ENCODE measurements around the gene KCNAB2.
"Not testable (repeated sequence)": the region's sequence is repeated elsewhere in the genome, so short reads cannot be mapped to it uniquely, and the experiment has no call there.

Gene KCNAB2

GRCh38 chr1:6062670-6063069 lies 17.0 kb downstream of the KCNAB2 start:
- DNase-seq: no peak

- DNase-seq: not testable (repeated sequence)
Measured at GRCh38 chr1:6063532-6064053, 17.9 kb downstream of the KCNAB2 start.

- DNase-seq: no peak
Measured at GRCh38 chr1:6065093-6065858, 19.6 kb downstream of the KCNAB2 start.

GRCh38 chr1:6066680-6067079 lies 21.0 kb downstream of the KCNAB2 start:
- DNase-seq: no peak

GRCh38 chr1:6068073-6068472 lies 22.4 kb downstream of the KCNAB2 start:
- no peak for DNase-seq

GRCh38 chr1:6068932-6069331 lies 23.2 kb downstream of the KCNAB2 start:
- DNase-seq: no peak

- DNase-seq: no peak
Measured at GRCh38 chr1:6069573-6069972, 23.9 kb downstream of the KCNAB2 start.

- DNase-seq: no peak
Measured at GRCh38 chr1:6070450-6070974, 24.8 kb downstream of the KCNAB2 start.

- no peak for DNase-seq
Measured at GRCh38 chr1:6071219-6071618, 25.5 kb downstream of the KCNAB2 start.

GRCh38 chr1:6072774-6073479 lies 27.2 kb downstream of the KCNAB2 start:
- DNase-seq: no peak

GRCh38 chr1:6073480-6074053 lies 27.9 kb downstream of the KCNAB2 start:
- DNase-seq: no peak

- no peak for DNase-seq
Measured at GRCh38 chr1:6074192-6074901, 28.7 kb downstream of the KCNAB2 start.

GRCh38 chr1:6075748-6076147 lies 30.1 kb downstream of the KCNAB2 start:
- no peak for DNase-seq

GRCh38 chr1:6077061-6077460 lies 31.4 kb downstream of the KCNAB2 start:
- DNase-seq: not testable (repeated sequence)

GRCh38 chr1:6077506-6077905 lies 31.8 kb downstream of the KCNAB2 start:
- no peak for DNase-seq

GRCh38 chr1:6077919-6078318 lies 32.2 kb downstream of the KCNAB2 start:
- no peak for DNase-seq

- DNase-seq: no peak
Measured at GRCh38 chr1:6080469-6080868, 34.8 kb downstream of the KCNAB2 start.

GRCh38 chr1:6081901-6082300 lies 36.2 kb downstream of the KCNAB2 start:
- DNase-seq: no peak

- DNase-seq: no peak
Measured at GRCh38 chr1:6082430-6082971, 36.8 kb downstream of the KCNAB2 start.

- DNase-seq: no peak
Measured at GRCh38 chr1:6083385-6083784, 37.7 kb downstream of the KCNAB2 start.

- no peak for DNase-seq
Measured at GRCh38 chr1:6083801-6084446, 38.2 kb downstream of the KCNAB2 start.

Data from CD4-positive, alpha-beta T cell treated with Interleukin-12 subunit alpha and Interleukin-12 subunit beta, for 1 hour (primary cell).